ENCODE data around the gene STK32B.

DNA sequence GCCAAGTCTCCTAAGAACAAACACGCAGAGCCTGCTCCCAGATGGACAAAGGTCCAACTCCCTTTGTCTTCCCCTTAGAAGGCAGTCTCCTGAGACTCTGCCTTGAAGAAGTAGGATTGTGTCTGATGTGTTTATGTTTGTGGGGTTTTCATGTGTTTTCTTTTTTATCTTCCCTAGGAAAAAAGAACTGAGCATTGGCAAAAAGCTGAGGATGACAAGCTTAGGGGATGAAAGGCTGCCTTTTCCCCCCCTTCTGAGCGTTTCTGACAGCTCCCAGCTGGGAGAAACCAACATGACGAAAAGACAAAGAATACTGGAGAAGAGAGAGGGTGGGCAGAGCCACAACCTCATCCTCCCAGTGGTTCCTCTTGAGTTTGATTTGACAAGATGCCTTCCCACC is 475.9 kb downstream of the STK32B start:
- TF ChIP-seq, protein P1, sequence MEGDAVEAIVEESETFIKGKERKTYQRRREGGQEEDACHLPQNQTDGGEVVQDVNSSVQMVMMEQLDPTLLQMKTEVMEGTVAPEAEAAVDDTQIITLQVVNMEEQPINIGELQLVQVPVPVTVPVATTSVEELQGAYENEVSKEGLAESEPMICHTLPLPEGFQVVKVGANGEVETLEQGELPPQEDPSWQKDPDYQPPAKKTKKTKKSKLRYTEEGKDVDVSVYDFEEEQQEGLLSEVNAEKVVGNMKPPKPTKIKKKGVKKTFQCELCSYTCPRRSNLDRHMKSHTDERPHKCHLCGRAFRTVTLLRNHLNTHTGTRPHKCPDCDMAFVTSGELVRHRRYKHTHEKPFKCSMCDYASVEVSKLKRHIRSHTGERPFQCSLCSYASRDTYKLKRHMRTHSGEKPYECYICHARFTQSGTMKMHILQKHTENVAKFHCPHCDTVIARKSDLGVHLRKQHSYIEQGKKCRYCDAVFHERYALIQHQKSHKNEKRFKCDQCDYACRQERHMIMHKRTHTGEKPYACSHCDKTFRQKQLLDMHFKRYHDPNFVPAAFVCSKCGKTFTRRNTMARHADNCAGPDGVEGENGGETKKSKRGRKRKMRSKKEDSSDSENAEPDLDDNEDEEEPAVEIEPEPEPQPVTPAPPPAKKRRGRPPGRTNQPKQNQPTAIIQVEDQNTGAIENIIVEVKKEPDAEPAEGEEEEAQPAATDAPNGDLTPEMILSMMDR (IDR thresholded peaks at IDR 0.05), result no peak
- no peak for TF ChIP-seq POLR2AphosphoS5 (IDR thresholded peaks at IDR 0.05)
- TF ChIP-seq EP300 (IDR thresholded peaks at IDR 0.05), result no peak

Measured in upper lobe of left lung (tissue), 4 donors.